ENCODE data around the gene MELTF.
A peak's percentile ranks its signal among the peaks of the same experiment; 100 is the strongest.
"Not testable (repeated sequence)": the region's sequence is repeated elsewhere in the genome, so short reads cannot be mapped to it uniquely, and the experiment has no call there.

The MELTF gene

GRCh38 chr3:197029511-197030167 lies at the start of gene MELTF:
Gene MELTF, minus strand, starts transcription at chr3:197029817. Its CDS starts 115 bp downstream, at chr3:197029702.
- H3K27ac ChIP-seq = peak within 1 kb of the TSS in 1 of 2 donors; percentile 71
- H3K4me3 ChIP-seq = peak within 1 kb of the TSS; percentile 68
- TF ChIP-seq, protein P1, sequence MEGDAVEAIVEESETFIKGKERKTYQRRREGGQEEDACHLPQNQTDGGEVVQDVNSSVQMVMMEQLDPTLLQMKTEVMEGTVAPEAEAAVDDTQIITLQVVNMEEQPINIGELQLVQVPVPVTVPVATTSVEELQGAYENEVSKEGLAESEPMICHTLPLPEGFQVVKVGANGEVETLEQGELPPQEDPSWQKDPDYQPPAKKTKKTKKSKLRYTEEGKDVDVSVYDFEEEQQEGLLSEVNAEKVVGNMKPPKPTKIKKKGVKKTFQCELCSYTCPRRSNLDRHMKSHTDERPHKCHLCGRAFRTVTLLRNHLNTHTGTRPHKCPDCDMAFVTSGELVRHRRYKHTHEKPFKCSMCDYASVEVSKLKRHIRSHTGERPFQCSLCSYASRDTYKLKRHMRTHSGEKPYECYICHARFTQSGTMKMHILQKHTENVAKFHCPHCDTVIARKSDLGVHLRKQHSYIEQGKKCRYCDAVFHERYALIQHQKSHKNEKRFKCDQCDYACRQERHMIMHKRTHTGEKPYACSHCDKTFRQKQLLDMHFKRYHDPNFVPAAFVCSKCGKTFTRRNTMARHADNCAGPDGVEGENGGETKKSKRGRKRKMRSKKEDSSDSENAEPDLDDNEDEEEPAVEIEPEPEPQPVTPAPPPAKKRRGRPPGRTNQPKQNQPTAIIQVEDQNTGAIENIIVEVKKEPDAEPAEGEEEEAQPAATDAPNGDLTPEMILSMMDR (IDR thresholded peaks at IDR 0.05) = peak; percentile 61
- no peak for DNase-seq (ENCODE audit: low spot score)

DNA sequence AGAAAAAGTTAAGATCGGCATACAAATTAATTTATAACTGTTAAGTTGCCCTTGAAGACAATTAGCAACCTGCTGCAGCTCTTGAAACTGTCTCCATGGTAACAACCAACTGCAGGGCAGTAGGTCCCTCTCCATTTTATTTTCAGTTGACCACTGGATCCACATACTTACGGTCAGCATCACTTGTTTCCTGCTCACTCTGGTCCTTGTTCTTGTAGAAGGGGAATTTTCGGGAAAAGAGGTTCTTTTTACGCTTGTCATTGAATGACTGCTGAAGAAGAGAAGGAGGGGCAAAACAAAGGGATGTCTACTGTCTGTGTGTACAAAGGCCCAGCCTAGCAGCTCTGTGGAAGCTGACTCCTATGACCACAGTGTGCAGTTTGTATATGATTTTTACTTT lies 46.8 kb upstream of the MELTF start:
- Histone ChIP-seq H3K4me3 (no peak overlapping the region), H3K27ac (no peak overlapping the region)
- no peak for DNase-seq (ENCODE audit: low spot score)
- TF ChIP-seq, protein P1 (IDR thresholded peaks at IDR 0.05) = no peak

GRCh38 chr3:197068077-197068476 lies 38.5 kb upstream of the MELTF start:
- TF ChIP-seq, protein P1 (IDR thresholded peaks at IDR 0.05) = no peak
- DNase-seq (ENCODE audit: low spot score) = no peak

GRCh38 chr3:197064771-197065170 lies 35.2 kb upstream of the MELTF start:
- no peak for DNase-seq (ENCODE audit: low spot score)
- Histone ChIP-seq H3K27ac (no peak overlapping the region), H3K4me3 (no peak overlapping the region)
- TF ChIP-seq, protein P1 (IDR thresholded peaks at IDR 0.05) = no peak

More at GRCh38 chr3:197068077-197068476, 38.5 kb upstream of the MELTF start:
- no peak overlapping the region for H3K27ac ChIP-seq
- H3K4me3 ChIP-seq = no peak overlapping the region

DNA sequence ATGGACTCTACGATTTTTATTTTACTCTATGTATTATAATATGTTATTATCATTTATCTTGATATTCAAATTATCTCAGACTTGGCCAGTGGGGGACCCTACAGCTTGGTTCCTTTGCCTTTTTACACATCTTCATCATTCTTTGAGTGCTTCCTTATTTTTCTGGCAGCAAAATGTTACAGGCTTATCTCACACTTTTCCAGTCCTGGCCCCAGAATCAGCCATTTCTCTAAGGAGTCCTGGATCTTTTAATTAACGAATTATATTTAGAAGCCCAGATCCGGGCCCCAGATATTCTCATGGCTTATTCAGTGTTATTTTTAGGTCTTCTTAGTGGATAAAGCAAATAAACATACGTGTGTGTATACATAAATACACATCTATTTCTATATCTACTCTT lies 32.8 kb upstream of the MELTF start:
- Histone ChIP-seq H3K4me3 (no peak overlapping the region), H3K27ac (no peak overlapping the region)
- no peak for DNase-seq (ENCODE audit: low spot score)
- TF ChIP-seq, protein P1 (IDR thresholded peaks at IDR 0.05) = no peak

GRCh38 chr3:197051637-197052036 lies 22.0 kb upstream of the MELTF start:
- DNase-seq (ENCODE audit: low spot score); H3K4me3 ChIP-seq; H3K27ac ChIP-seq: not testable (repeated sequence)

DNA sequence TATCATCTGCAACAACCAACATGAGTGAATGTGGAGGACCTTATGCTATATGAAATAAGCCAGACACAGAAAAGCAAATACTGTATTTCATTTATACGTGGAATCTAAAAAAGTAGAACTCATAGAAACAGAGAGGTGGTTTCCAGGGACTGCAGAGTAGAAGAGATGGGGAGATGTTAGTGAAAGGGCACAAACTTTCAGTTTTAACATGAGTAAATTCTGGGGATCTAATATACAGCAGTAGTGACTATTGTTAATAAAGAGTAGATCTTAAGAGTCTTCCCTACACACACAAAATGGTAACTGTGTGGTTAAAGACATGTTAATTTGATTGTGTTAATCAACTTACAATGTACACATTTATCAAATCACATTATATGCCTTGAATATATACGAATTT lies 20.9 kb upstream of the MELTF start:
- Histone ChIP-seq H3K4me3 (no peak overlapping the region), H3K27ac (no peak overlapping the region)
- TF ChIP-seq, protein P1 (IDR thresholded peaks at IDR 0.05) = no peak
- no peak for DNase-seq (ENCODE audit: low spot score)

Measured in coronary artery (tissue), 2 donors.